ENCODE measurements around the gene SPDYE3. TPM values are rescaled to one million over a fixed set of nuclear protein-coding genes. Genes with fewer than 3 reads are reported as not detected.
"Not testable (repeated sequence)": the region's sequence is repeated elsewhere in the genome, so short reads cannot be mapped to it uniquely, and the experiment has no call there.

The SPDYE3 gene
- total RNA-seq, 1 experiment from 2014 or later: not detected

GRCh38 chr7:100342765-100343164 is 35.3 kb downstream of the SPDYE3 start:
- H3K9me3 Mint-ChIP-seq: no peaks in the 10 kb centered on the region
- H3K4me3 Mint-ChIP-seq: no peak overlapping the region
- ATAC-seq (no peak), DNase-seq (ENCODE audit: low spot score) (no peak)
- ChIA-PET POLR2A (no interaction called here), CTCF (interaction anchor here (0.6 to 2.6 kb wide), 2 partner anchors 212 kb away, joined by 3 to 6 read pairs; no protein-coding TSS in a partner anchor)
- peaks cover 73% of the 10 kb centered on the region for H3K36me3 Mint-ChIP-seq
- no peaks in the 10 kb centered on the region for H3K27me3 Mint-ChIP-seq (ENCODE audit: low read depth)
- TF ChIP-seq ZNF512 (CRISPR knock-in tag; IDR thresholded peaks at IDR 0.05; ENCODE audit: borderline replicate concordance): no peak
- TF ChIP-seq NR3C1 (CRISPR knock-in tag; conservative IDR thresholded peaks at IDR 0.05; ENCODE audit: low read depth): no peak
- TF ChIP-seq ZBTB21 (CRISPR knock-in tag; IDR thresholded peaks at IDR 0.05; ENCODE audit: borderline replicate concordance): no peak
- no peak for TF ChIP-seq FOXJ3 (CRISPR knock-in tag; IDR thresholded peaks at IDR 0.05; ENCODE audit: borderline replicate concordance)
- TF ChIP-seq OVOL2 (CRISPR knock-in tag; IDR thresholded peaks at IDR 0.05; ENCODE audit: borderline replicate concordance): no peak
- TF ChIP-seq ZSCAN18 (CRISPR knock-in tag; IDR thresholded peaks at IDR 0.05): no peak
- no peak for TF ChIP-seq GABPB1 (CRISPR knock-in tag; IDR thresholded peaks at IDR 0.05)
- no peak overlapping the region; the same call in 1 of the 2 replicates for H3K27ac Mint-ChIP-seq
- H3K4me1 Mint-ChIP-seq: peaks cover 2% of the 10 kb centered on the region; the same call in 1 of the 2 replicates

GRCh38 chr7:100344124-100344559 is 36.6 kb downstream of the SPDYE3 start:
- ChIA-PET POLR2A (interaction anchor here (0.6 to 1.5 kb wide), 3 partner anchors 9 to 112 kb away, joined by 3 read pairs; no protein-coding TSS in a partner anchor), CTCF (interaction anchor here (0.5 to 2.6 kb wide), 7 partner anchors 38 to 254 kb away, joined by 3 to 8 read pairs (median 3); no protein-coding TSS in a partner anchor)
- H3K4me1 Mint-ChIP-seq; DNase-seq (ENCODE audit: low spot score); H3K9me3 Mint-ChIP-seq; H3K27me3 Mint-ChIP-seq (ENCODE audit: low read depth); H3K4me3 Mint-ChIP-seq: not testable (repeated sequence)
- Mint-ChIP-seq H3K36me3 (peaks cover 69% of the 10 kb centered on the region), H3K27ac (peak overlapping the region; percentile 82)
- ATAC-seq: peak; percentile 38

GRCh38 chr7:100344560-100345287 is 37.2 kb downstream of the SPDYE3 start:
- not testable (repeated sequence) for H3K9me3 Mint-ChIP-seq; H3K4me1 Mint-ChIP-seq; H3K27me3 Mint-ChIP-seq (ENCODE audit: low read depth); H3K4me3 Mint-ChIP-seq
- Mint-ChIP-seq H3K27ac (peak overlapping the region; percentile 82), H3K36me3 (peaks cover 69% of the 10 kb centered on the region)
- DNase-seq (ENCODE audit: low spot score) (peak; percentile 61), ATAC-seq (peak; percentile 99)
- ChIA-PET POLR2A (interaction anchor here (0.6 to 1.5 kb wide), 3 partner anchors 9 to 113 kb away, joined by 3 read pairs; no protein-coding TSS in a partner anchor), CTCF (interaction anchor here (0.5 to 2.6 kb wide), 6 partner anchors 37 to 214 kb away, joined by 3 to 6 read pairs (median 4); partner anchors contain the start of gene GAL3ST4)

GRCh38 chr7:100345288-100345672 is 37.8 kb downstream of the SPDYE3 start:
- not testable (repeated sequence) for H3K4me1 Mint-ChIP-seq; H3K27ac Mint-ChIP-seq; H3K4me3 Mint-ChIP-seq; H3K9me3 Mint-ChIP-seq; H3K27me3 Mint-ChIP-seq (ENCODE audit: low read depth); ATAC-seq
- TF ChIP-seq CTCF (IDR thresholded peaks at IDR 0.05): peak; percentile 66
- POLR2A ChIA-PET: interaction anchor here (1.5 kb wide), 1 partner anchor 84 kb away, joined by 3 read pairs; no protein-coding TSS in a partner anchor
- CTCF ChIA-PET: interaction anchor here (0.6 to 2.6 kb wide), 7 partner anchors 37 to 214 kb away, joined by 3 to 6 read pairs (median 4); partner anchors contain the start of genes GAL3ST4 and GPC2
- DNase-seq (ENCODE audit: low spot score): peak; percentile 94
- H3K36me3 Mint-ChIP-seq: peaks cover 70% of the 10 kb centered on the region

- H3K36me3 Mint-ChIP-seq: peaks cover 70% of the 10 kb centered on the region
- no peak overlapping the region; the same call in 1 of the 2 replicates for H3K27ac Mint-ChIP-seq
- no peak overlapping the region for H3K4me3 Mint-ChIP-seq
- no peak for ATAC-seq
- peaks cover 2% of the 10 kb centered on the region; the same call in 1 of the 2 replicates for H3K4me1 Mint-ChIP-seq
- no peaks in the 10 kb centered on the region for H3K9me3 Mint-ChIP-seq
- ChIA-PET CTCF (interaction anchor here (2.2 kb wide), 1 partner anchor 61 kb away, joined by 7 read pairs; no protein-coding TSS in a partner anchor), POLR2A (no interaction called here)
- no peak for DNase-seq (ENCODE audit: low spot score)
- TF ChIP-seq ZNF317 (CRISPR knock-in tag; IDR thresholded peaks at IDR 0.05; ENCODE audit: borderline replicate concordance, low read depth): no peak
- no peak for TF ChIP-seq PRRX2 (CRISPR knock-in tag; IDR thresholded peaks at IDR 0.05)
- TF ChIP-seq FOXP1 (CRISPR knock-in tag; IDR thresholded peaks at IDR 0.05; ENCODE audit: borderline replicate concordance): no peak
- TF ChIP-seq FOXK1 (CRISPR knock-in tag; IDR thresholded peaks at IDR 0.05): no peak
- no peaks in the 10 kb centered on the region for H3K27me3 Mint-ChIP-seq (ENCODE audit: low read depth)
These were observed 39.4 kb downstream of the SPDYE3 start for GRCh38 chr7:100346921-100347320.
